ENCODE results near the gene MTX1. TPM values are rescaled to one million over a fixed set of nuclear protein-coding genes. Genes with fewer than 3 reads are reported as not detected.
"Not testable (repeated sequence)": the region's sequence is repeated elsewhere in the genome, so short reads cannot be mapped to it uniquely, and the experiment has no call there.

MTX1 gene
- total and polyA plus RNA-seq, 9 of the 15 experiments (the other 6 are each of a cell fraction or from before 2014, with no cell fraction given): 29.1 to 98.4 (median 66.9) TPM

DNA sequence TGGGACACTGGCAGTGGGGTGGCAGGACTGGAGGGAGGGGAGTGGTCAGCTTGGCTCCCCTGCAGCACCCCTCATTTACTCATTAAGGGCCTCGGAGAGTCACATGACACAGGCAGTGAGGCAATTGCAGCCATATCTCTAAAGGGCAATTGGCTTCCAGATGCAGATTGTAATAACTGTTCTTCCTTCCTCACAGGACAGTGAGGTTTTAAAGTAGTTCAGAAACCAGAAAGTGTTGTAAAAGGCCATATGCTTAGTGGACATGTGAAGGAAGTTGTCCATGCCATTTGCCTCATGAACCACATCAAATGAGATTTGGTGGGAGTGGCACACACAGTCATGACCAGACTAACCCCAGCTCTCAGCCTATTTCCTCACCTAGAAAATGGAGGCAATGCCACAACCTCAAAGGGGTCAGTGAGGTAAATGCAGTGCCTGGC, 11.1 kb downstream of the MTX1 start (continued):
- no peak for TF ChIP-seq RBFOX2 (IDR thresholded peaks at IDR 0.05; ENCODE audit: low read depth, low read length)
- TF ChIP-seq MIER1 (IDR thresholded peaks at IDR 0.05; ENCODE audit: low read depth): no peak
- no peak for TF ChIP-seq ZEB2 (IDR thresholded peaks at IDR 0.05)
- peak; percentile 56; the same call in 1 of the 2 replicates for TF ChIP-seq ZNF175 (CRISPR knock-in tag; IDR thresholded peaks at IDR 0.05; ENCODE audit: low read depth)
- TF ChIP-seq TAF9B (IDR thresholded peaks at IDR 0.05; ENCODE audit: partially characterized antibody): no peak
- TF ChIP-seq KLF1 (tag; IDR thresholded peaks at IDR 0.05): no peak
- TF ChIP-seq FOXJ3 (CRISPR knock-in tag; IDR thresholded peaks at IDR 0.05): no peak
- no peak for TF ChIP-seq TCF7 (IDR thresholded peaks at IDR 0.05; ENCODE audit: borderline replicate concordance)
- TF ChIP-seq YY1 (IDR thresholded peaks at IDR 0.05; ENCODE audit: borderline replicate concordance in 1 of 3, control insufficient read depth in 1 of 3, extremely low read depth in 1 of 3, insufficient read depth in 3 of 3, insufficient read length in 1 of 3, insufficient replicate concordance in 2 of 3, low read depth in 1 of 3, low read length in 2 of 3): peak; percentile 90 to 98 (median 92)
- peak; percentile 9; the same call in 1 of the 2 replicates for TF ChIP-seq ATF3 (IDR thresholded peaks at IDR 0.05)
- TF ChIP-seq ATF3 (CRISPR knock-in tag; conservative IDR thresholded peaks at IDR 0.05): no peak
- no peak for TF ChIP-seq KHSRP (IDR thresholded peaks at IDR 0.05)
- no peak for TF ChIP-seq HMG20A (CRISPR knock-in tag; conservative IDR thresholded peaks at IDR 0.05)
- no peak for TF ChIP-seq IFI16 (CRISPR knock-in tag; IDR thresholded peaks at IDR 0.05)
- peak; percentile 80 for TF ChIP-seq CBFA2T2 (conservative IDR thresholded peaks at IDR 0.05)
- no peak for TF ChIP-seq ZNF778 (CRISPR knock-in tag; IDR thresholded peaks at IDR 0.05)

- H3K4me2 ChIP-seq (ENCODE audit: insufficient read depth, low read length); H3K9ac ChIP-seq (ENCODE audit: insufficient read depth in 1 of 2, low read depth in 2 of 2, low read length in 2 of 2); H3K9me1 ChIP-seq (ENCODE audit: control insufficient read depth, insufficient read depth, low read length); FAIRE-seq; BruUV-seq (replicated peaks); H3K79me2 ChIP-seq (ENCODE audit: control insufficient read depth, insufficient read depth, low read length); H4K20me1 ChIP-seq (replicated peaks; ENCODE audit: control insufficient read depth, insufficient read depth, low read length); in situ Hi-C loops (cut with MboI); H3K27me3 ChIP-seq (ENCODE audit: control insufficient read depth in 2 of 2, insufficient read depth in 2 of 2, low read length in 2 of 2); H3K4me3 ChIP-seq; CTCF ChIA-PET (ENCODE audit: low intra/inter-chr PET ratio); H3K9me3 ChIP-seq (replicated peaks; ENCODE audit: control insufficient read depth, insufficient read depth, low read depth, low read length); ATAC-seq; H3K36me3 ChIP-seq (ENCODE audit: control insufficient read depth, insufficient read depth, low read length); DNase-seq (ENCODE audit: extremely low read depth in 1 of 4, low spot score in 3 of 4); intact Hi-C loops (cut with micrococcal nuclease): not testable (repeated sequence)
- WGBS (ENCODE audit: insufficient coverage, low coverage, missing lambda C conversion rate): 78% methylated on average over 10 of the region's 10 CpGs
- Histone ChIP-seq H2AFZ (ENCODE audit: low read depth, low read length) (peak overlapping the region; percentile 95), H3K27ac (ENCODE audit: extremely low read depth, low read depth, low read length) (peak overlapping the region; percentile 44; the same call in 1 of the 3 replicates), H3K4me1 (replicated peaks in 1 of 2; ENCODE audit: control insufficient read depth in 2 of 2, insufficient read depth in 2 of 2, low read length in 2 of 2) (peaks cover 16 to 34% of the 10 kb centered on the region in 2 experiments)
- POLR2A ChIA-PET: interaction anchor here (0.6 to 1.8 kb wide), 2 partner anchors 13 to 250 kb away, joined by 3 to 5 read pairs; no protein-coding TSS in a partner anchor
These were observed 11.9 kb downstream of the MTX1 start for GRCh38 chr1:155220211-155220965.

Data from K562 (cell line).